Upper lobe of left lung (tissue), 6 donors: ENCODE measurements around the gene VGLL3. TPM values are rescaled to one million over a fixed set of nuclear protein-coding genes. Genes with fewer than 3 reads are reported as not detected.

Source experiments
- ATAC-seq, 2 donors: fragments of 200-7000 bp; cut with Tn5 transposase; one replicate each; pipeline ENCODE4 v1.9.1; 2022; ENCODE audit warnings: mild to moderate bottlenecking in 2 of 2, moderate library complexity in 2 of 2; ENCODE audit not compliant: low FRiP score in 2 of 2
- DNase-seq, 2 donors: peaks; one replicate each; pipeline ENCODE4 v3.0.0-alpha.2; 2019 to 2020
- H3K27ac ChIP-seq, 4 donors: fragments of 200-600 bp; sonication (generic); one replicate each; pipeline ENCODE4 v1.5.1; 2016 to 2019
- H3K27me3 ChIP-seq, 4 donors: fragments of 200-600 bp; sonication (generic); one replicate each; pipeline ENCODE4 v1.5.1; 2017 to 2019
- H3K36me3 ChIP-seq, 4 donors: fragments of 200-600 bp; sonication (generic); one replicate each; pipeline ENCODE4 v1.5.1; 2016 to 2019
- H3K4me1 ChIP-seq, 4 donors: fragments of 200-600 bp; sonication (generic); one replicate each; pipeline ENCODE4 v1.5.1; 2018 to 2019
- H3K4me3 ChIP-seq, 4 donors: fragments of 200-600 bp; sonication (generic); one replicate each; pipeline ENCODE4 v1.5.1; 2017 to 2019; ENCODE audit warnings: mild to moderate bottlenecking in 2 of 4, moderate library complexity in 1 of 4
- H3K9me3 ChIP-seq, 4 donors: fragments of 200-600 bp; sonication (generic); one replicate each; pipeline ENCODE4 v1.5.1; 2018 to 2019
- EP300 ChIP-seq, 4 donors: sonication (generic); formaldehyde crosslinking; IDR thresholded peaks; one replicate each; pipeline ENCODE4 v1.5.1; 2017; ENCODE audit warnings: antibody characterized with exemption in 4 of 4, control low read depth in 2 of 4
- POLR2A ChIP-seq, 4 donors: fragments of 450-650 bp; IDR thresholded peaks; one replicate each; pipeline ENCODE4 v1.5.1; 2016 to 2017; ENCODE audit warnings: antibody characterized with exemption in 4 of 4, mild to moderate bottlenecking in 2 of 4
- POLR2AphosphoS5 ChIP-seq, 2 donors: sonication (generic); formaldehyde crosslinking; IDR thresholded peaks; one replicate each; pipeline ENCODE4 v1.5.1; 2017; ENCODE audit warnings: antibody characterized with exemption in 2 of 2
- WGBS, 2 donors: methylation state at CpG; one replicate each; pipeline ENCODE4 v1.1.5; 2017 to 2018; 5-methylcytosine and 5-hydroxymethylcytosine counted together
- total RNA-seq, 6 donors: library from RNA; depleted of rRNA in 4 of 6; stranded (reverse); fragments of >200 nt in 4 of 6; gene quantifications; one replicate each; pipeline versions ENCODE4 v1.1.0 to v1.2.1, GENCODE V29; 2016 to 2021
- TF ChIP-seq, protein P1 (sequence below), 6 experiments: fragments of 450-650 bp in 4 of 6; fragments of 200-600 bp in 2 of 6; sonication (generic) in 2 of 6; IDR thresholded peaks; one replicate each; pipeline ENCODE4 v1.5.1; 2016 to 2019; ENCODE audit warnings: antibody characterized with exemption in 6 of 6
- donor health status: DM: no; HTN: no; CAD: no; lungs with moderate emphysema.
- donor health status: DM: no; HTN: yes; CAD: no; lungs with severe emphysema.

The VGLL3 gene, protein sequence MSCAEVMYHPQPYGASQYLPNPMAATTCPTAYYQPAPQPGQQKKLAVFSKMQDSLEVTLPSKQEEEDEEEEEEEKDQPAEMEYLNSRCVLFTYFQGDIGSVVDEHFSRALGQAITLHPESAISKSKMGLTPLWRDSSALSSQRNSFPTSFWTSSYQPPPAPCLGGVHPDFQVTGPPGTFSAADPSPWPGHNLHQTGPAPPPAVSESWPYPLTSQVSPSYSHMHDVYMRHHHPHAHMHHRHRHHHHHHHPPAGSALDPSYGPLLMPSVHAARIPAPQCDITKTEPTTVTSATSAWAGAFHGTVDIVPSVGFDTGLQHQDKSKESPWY
- total RNA-seq: 10 to 100 TPM; 11.5 to 50.5 (median 38.3) TPM

DNA sequence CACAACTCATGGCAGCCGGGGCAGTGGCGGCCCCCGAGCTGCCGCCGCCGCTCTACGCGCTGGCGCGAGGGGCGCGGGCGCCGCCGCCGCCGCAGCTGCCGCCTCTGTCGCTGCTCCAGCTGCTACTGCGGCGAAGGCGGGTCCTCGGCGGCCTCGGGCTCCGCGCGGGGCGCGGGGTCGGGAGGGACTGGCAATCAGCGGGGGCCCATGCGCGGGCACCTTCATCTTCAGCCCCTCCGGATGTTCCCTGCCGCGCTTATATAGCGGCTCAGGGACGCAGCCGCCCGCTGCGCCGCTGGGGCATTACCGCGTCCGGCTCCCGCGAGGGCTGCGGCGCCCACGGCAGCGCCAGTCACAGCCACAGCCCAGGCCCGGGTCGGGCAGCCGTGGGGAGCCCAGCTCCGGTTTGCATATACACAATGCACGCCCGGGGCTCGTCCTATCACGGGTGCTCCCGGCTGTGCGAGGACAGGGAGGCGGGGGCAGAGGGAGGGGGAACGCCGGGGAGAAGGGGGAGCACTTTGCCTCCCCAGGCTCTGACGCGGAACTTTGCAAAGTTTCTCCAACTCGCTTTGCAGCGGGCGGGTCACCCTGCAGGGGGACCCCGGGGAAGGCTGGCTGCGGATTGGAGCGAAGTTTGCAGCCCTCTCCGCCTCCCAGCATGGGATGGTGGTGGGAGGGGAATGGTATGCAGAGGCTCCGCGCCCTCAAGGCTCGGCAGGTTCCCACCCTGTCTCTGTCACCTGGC is at the start of gene VGLL3:
Gene VGLL3, minus strand, starts transcription at position 416 of the 748 bp plus-strand sequence. Its CDS starts 406 bp downstream, at position 10.
- Histone ChIP-seq H3K4me3 (peak within 1 kb of the TSS; percentile 41 to 61 (median 50)), H3K36me3 (no peaks in the 10 kb centered on the region), H3K4me1 (peaks cover 0 to 9% (median 6%) of the 10 kb centered on the region in 4 donors), H3K27ac (peak within 1 kb of the TSS; percentile 82 to 92 (median 84)), H3K9me3 (no peaks in the 10 kb centered on the region), H3K27me3 (peaks cover 0 to 8% (median 2%) of the 10 kb centered on the region in 4 donors)
- no peak for TF ChIP-seq EP300 (IDR thresholded peaks at IDR 0.05)
- TF ChIP-seq POLR2AphosphoS5 (IDR thresholded peaks at IDR 0.05): peak; percentile 6 to 62
- TF ChIP-seq, protein P1, sequence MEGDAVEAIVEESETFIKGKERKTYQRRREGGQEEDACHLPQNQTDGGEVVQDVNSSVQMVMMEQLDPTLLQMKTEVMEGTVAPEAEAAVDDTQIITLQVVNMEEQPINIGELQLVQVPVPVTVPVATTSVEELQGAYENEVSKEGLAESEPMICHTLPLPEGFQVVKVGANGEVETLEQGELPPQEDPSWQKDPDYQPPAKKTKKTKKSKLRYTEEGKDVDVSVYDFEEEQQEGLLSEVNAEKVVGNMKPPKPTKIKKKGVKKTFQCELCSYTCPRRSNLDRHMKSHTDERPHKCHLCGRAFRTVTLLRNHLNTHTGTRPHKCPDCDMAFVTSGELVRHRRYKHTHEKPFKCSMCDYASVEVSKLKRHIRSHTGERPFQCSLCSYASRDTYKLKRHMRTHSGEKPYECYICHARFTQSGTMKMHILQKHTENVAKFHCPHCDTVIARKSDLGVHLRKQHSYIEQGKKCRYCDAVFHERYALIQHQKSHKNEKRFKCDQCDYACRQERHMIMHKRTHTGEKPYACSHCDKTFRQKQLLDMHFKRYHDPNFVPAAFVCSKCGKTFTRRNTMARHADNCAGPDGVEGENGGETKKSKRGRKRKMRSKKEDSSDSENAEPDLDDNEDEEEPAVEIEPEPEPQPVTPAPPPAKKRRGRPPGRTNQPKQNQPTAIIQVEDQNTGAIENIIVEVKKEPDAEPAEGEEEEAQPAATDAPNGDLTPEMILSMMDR (IDR thresholded peaks at IDR 0.05): peak in 2 of 6 experiments; percentile 6 to 9
- peak in 3 of 4 donors; percentile 30 to 70 (median 67) for TF ChIP-seq POLR2A (IDR thresholded peaks at IDR 0.05)
- ATAC-seq (peak; percentile 88 to 90), DNase-seq (peak; percentile 44 to 90)
- WGBS, 2 donors: 1 to 6% methylated on average over 16 to 20 of the region's 77 CpGs

DNA sequence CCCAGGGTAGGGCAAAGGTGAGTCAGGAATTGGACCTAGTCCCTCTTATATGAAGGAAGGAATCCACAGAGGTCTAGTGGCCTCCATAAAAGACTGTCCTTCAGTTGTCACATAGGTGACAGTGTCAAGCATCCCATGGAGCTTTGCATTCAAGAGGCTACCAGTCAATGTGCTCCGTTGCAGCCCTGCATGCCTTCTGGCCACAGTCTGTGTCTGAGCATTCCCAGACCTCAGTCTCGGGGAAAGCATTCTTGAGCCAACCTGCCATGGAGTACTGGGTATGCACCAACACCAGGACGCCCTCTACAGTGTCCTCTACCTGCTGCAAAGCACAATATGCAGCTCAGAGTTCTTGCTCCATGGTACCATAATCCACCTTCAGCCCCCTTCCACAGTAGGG is 46.7 kb upstream of the VGLL3 start:
- TF ChIP-seq POLR2AphosphoS5 (IDR thresholded peaks at IDR 0.05): no peak
- TF ChIP-seq EP300 (IDR thresholded peaks at IDR 0.05): no peak
- TF ChIP-seq, protein P1 (IDR thresholded peaks at IDR 0.05): no peak
- no peak for TF ChIP-seq POLR2A (IDR thresholded peaks at IDR 0.05)
- no peaks in the 10 kb centered on the region for H3K36me3 ChIP-seq
- no peaks in the 10 kb centered on the region for H3K27me3 ChIP-seq
- no peak overlapping the region for H3K4me3 ChIP-seq
- peak in 1 of 2 donors; percentile 55 for ATAC-seq
- 72 to 77% methylated on average over 3 of the region's 3 CpGs for WGBS, 2 donors
- no peaks in the 10 kb centered on the region for H3K9me3 ChIP-seq
- H3K27ac ChIP-seq: no peak overlapping the region
- no peak for DNase-seq
- H3K4me1 ChIP-seq: no peaks in the 10 kb centered on the region

DNA sequence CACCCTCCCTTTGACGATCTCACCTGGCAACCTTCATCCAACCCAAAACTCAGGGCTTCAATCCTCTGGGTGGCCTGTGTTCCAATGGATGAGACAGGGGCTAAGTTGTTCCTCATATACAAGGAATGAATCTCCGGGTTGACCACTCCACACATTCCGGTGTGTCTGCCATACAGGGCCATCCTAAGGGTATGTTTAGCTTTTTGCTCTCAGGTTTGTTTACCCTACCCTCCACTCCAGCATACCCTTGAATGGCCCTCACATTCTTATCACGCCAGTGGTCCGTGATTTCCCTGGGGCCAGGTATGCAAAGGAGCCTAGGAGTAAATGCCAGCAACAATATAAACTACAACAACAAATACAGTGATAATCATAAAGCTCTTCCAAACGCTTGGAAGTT is 45.7 kb upstream of the VGLL3 start:
- H3K4me1 ChIP-seq: no peaks in the 10 kb centered on the region
- H3K4me3 ChIP-seq: no peak overlapping the region
- H3K27me3 ChIP-seq: no peaks in the 10 kb centered on the region
- no peak for TF ChIP-seq POLR2A (IDR thresholded peaks at IDR 0.05)
- no peak for TF ChIP-seq POLR2AphosphoS5 (IDR thresholded peaks at IDR 0.05)
- TF ChIP-seq EP300 (IDR thresholded peaks at IDR 0.05): no peak
- TF ChIP-seq, protein P1 (IDR thresholded peaks at IDR 0.05): no peak
- H3K27ac ChIP-seq: no peak overlapping the region
- H3K9me3 ChIP-seq: no peaks in the 10 kb centered on the region
- ATAC-seq (peak in 1 of 2 donors; percentile 21), DNase-seq (no peak)
- no peaks in the 10 kb centered on the region for H3K36me3 ChIP-seq
- 76 to 93% methylated on average over 6 of the region's 6 CpGs for WGBS, 2 donors

DNA sequence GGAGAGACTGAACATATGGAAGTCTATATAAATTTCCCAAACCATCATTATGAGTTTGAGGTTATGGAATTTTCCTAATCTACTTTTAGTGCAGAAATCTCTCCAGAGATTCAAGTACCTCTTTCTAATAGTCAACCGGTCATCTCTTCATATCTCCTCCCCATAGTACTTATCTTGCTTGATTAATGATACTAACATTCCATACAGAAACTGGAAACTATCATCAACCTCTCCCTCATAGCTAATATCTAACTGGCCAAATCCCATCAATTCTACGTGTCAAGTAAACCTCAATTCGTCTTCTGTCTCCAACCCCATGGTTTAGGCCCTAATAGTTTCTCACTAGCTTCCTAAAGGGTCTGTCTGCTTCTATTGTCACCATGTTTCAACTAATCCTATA is 44.4 kb upstream of the VGLL3 start:
- no peak overlapping the region for H3K4me3 ChIP-seq
- DNase-seq (no peak), ATAC-seq (no peak)
- no peaks in the 10 kb centered on the region for H3K9me3 ChIP-seq
- H3K36me3 ChIP-seq: no peaks in the 10 kb centered on the region
- no peaks in the 10 kb centered on the region for H3K27me3 ChIP-seq
- WGBS, 2 donors: 74 to 79% methylated on average over 3 of the region's 3 CpGs
- H3K4me1 ChIP-seq: no peaks in the 10 kb centered on the region
- TF ChIP-seq POLR2AphosphoS5 (IDR thresholded peaks at IDR 0.05): no peak
- no peak overlapping the region for H3K27ac ChIP-seq

DNA sequence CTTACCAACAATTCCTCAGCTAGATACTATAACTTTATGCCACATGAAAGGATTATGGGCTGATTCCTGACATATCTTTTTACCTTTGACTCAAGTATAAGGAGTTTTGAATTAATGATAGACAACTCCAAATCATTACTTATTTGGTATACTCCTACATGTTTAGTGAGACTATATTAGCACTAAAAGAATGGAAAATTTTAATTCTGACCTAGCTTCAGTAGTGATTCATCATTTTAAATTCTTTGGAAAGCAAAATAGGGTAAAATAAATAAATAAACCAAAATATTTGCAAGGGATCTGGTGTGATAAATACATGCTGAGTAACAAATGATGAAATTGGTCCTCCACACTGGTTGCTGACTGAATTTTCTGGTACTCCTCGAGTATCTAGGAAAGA is 42.3 kb upstream of the VGLL3 start:
- WGBS, 2 donors: 39 to 52% methylated on average over 1 of the region's 1 CpG
- ATAC-seq: no peak

More for the DNA sequence above, 42.3 kb upstream of the VGLL3 start:
- H3K4me1 ChIP-seq: no peaks in the 10 kb centered on the region
- TF ChIP-seq, protein P1 (IDR thresholded peaks at IDR 0.05): no peak
- no peak for TF ChIP-seq EP300 (IDR thresholded peaks at IDR 0.05)
- no peak for TF ChIP-seq POLR2A (IDR thresholded peaks at IDR 0.05)
- H3K27ac ChIP-seq: no peak overlapping the region
- no peaks in the 10 kb centered on the region for H3K27me3 ChIP-seq
- H3K36me3 ChIP-seq: no peaks in the 10 kb centered on the region
- no peaks in the 10 kb centered on the region for H3K9me3 ChIP-seq
- DNase-seq: no peak
- no peak overlapping the region for H3K4me3 ChIP-seq
